GM21423 (cell line): ENCODE data around the gene TMEM225B.
"Not testable (repeated sequence)": the region's sequence is repeated elsewhere in the genome, so short reads cannot be mapped to it uniquely, and the experiment has no call there.

ENCODE experiments used
- ATAC-seq: cut with Tn5 transposase; IDR thresholded peaks from one replicate; pipeline ENCODE4 v1.9.1; 2021; ENCODE audit warnings: mild to moderate bottlenecking, moderate library complexity; ENCODE audit not compliant: unreplicated experiment

TMEM225B gene

DNA sequence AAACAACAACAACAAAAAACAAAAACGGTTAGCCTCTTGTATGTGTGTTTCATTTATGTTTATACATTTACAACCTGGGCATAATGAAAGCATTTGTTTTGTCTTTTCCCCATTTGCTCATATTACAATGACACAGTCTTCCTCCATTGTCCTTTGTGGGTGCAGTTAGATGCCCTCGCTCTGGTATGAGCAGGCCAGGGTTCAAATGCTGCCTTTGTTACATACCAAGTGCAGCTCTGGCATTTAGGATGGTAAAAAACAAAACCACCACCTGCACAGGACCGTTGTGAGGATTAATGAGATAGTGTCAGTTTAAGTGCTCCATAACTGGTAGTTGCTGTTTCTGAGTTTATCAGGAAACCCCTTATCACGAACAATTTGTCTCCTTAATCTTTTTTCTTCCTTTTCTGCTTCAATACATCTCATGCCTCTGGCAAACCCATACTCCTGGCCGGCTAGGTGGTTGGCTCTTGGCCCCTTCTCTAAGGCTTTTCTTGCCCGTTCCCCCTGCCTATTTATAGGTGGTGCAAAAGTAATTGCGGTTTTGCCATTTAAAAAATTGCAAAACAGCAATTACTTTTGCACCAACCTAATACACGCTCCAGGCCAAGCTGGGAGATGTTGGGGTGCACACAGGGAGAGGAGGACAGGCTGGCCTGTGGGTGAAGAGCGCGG, 18.6 kb upstream of the TMEM225B start:
- ATAC-seq: no peak

DNA sequence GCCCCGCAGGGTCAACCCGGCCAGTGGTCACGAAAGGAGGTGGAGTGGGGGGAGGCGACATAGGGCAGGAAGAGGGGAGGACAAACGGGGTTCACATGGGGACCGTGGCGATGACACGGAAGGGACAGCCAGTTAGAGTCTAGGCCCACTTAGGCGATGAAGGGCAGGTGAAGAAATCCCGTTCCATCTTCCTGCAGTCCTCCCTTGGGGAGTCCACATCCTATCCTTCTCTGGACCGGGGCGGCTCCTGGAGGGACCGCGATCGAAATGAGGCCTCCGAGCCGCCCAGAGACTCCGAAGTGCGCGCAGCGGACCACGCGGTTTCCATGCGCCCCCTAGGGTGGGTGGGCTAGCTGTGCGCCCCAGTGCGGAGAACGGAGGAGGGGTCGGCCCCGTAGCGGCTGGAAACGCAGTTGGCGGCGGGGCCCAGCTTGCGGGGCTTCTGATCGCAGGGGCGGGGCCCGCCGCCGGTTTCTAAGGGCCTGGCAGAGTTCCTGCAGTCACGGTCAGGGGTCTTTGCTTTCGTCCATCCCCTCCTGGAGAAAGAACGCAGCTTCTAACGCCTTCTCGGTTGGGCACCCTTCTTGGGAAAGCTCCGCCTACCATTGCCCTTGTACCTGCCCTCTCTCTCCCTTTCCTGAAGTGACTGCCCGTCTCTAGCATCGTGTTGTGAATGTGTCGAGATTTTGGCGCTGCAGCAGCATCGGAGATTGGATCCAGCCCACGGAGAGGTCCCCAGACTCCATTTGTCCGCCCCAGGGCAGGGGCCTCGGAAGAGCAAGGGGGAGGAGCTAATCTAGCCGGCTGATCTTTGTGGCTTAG, 17.9 kb upstream of the TMEM225B start:
- no peak for ATAC-seq

DNA sequence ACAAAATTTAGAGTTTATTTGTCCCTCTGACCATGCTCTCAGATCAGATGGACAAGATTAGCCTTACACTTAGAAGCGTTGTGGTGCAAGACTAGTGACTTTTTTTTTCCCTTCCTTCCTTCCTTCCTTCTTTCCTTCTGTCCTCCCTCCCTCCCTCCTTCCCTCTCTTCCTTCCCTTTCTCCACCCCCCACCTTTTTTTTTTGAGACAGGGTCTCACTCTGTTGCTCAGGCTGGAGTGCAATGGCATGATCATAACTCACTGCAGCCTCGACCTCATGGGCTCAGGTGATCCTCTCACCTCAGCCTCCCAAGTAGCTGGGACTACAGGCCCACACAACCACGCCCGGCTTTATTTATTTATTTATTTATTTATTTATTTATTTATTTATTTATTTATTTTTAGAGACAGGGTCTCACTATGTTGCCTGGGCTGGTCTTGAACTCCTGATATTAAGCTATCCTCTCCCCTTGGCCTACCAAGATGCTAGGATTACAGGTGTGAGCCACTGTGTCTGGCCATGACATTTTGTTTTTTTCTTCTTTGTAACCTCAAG, 17.2 kb upstream of the TMEM225B start:
- ATAC-seq: not testable (repeated sequence)

DNA sequence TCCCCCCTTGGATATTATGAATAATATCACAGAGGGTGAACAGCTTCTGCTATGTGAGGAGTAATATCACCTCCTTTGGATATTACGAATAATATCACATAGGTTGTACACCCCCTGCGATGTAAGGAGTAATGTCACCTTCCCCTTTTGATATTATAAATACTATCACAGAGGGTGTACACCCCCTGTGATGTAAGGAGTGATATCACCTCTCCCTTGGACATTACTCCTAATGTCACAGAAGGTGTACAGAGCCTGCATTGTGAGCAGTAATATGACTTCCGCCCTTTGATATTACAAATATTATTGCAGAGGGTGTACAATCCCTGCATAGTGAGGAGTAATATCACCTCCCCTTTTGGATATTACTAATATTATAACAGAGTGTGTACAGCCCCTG, 9.2 kb upstream of the TMEM225B start:
- ATAC-seq: no peak

DNA sequence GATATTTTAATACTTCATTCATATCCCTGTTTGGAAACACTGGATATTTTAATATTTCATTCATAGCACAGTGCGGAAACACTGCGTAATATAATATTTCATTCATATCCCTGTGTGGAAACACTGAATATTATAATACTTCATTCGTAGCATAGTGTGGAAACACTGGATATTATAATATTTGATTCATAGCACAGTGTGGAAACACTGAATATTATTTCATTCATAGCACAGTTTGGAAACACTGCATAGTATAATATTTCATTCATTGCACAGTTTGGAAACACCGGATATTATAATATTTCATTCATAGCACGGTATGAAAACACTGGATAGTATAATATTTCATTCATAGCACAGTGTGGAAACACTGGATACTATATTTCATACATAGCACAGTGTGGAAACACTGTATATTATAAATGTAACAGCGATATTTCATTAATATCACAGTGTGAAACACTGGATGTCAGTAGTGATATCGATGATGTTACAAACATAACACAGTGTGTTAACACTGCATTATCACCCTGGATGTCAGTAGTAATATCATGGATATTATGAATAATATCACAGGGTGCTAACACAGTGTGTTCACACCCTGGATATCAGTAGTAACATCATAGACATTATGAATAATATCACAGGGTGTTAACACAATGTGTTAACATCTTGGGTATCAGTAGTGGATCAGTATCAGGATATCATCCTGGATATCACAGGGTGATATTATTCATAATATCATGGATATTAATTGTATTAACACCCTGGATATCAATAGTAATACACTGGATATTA, 2.9 kb upstream of the TMEM225B start:
- ATAC-seq: no peak

DNA sequence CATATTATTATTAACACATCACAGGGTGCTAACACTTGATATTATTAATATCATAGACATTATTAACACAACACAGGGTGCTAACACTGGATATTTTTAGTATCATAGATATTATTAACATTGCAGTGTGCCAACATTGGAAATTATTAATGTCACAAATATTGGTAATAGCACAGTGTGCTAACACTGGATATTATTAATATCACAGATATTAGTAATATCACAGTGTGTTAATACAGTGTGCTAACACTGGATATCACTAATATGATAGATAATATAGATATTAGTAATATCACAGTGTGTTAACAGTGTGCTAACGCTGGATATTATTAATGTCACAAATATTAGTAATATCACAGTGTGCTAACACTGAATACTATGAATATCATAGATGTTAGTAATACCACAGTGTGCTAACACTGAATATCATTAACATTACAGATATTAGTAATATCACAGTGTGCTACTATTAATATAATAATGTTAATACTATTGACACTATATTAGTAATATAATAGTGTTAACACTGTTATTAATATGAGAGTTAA, 1.6 kb upstream of the TMEM225B start:
- ATAC-seq: no peak

DNA sequence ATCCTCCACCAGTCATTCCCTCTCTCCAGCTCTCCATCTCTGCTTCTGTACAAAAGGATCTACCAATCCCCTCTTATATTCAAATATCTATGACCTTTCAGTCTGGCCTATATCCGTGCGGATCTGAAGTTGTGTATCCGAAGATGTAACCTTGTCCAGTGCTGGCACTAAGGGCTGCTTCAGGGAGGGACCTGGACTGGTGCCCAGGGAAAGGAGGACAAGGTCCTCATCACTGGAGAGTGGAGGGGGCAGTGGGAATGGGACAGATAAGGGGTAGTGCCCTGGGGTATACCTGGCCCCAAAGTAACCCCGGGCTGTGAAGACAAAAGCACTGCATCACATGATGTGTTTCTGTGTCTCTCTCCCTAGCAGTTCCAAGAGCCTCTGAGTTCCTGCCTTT, 1.8 kb downstream of the TMEM225B start:
- ATAC-seq: no peak

DNA sequence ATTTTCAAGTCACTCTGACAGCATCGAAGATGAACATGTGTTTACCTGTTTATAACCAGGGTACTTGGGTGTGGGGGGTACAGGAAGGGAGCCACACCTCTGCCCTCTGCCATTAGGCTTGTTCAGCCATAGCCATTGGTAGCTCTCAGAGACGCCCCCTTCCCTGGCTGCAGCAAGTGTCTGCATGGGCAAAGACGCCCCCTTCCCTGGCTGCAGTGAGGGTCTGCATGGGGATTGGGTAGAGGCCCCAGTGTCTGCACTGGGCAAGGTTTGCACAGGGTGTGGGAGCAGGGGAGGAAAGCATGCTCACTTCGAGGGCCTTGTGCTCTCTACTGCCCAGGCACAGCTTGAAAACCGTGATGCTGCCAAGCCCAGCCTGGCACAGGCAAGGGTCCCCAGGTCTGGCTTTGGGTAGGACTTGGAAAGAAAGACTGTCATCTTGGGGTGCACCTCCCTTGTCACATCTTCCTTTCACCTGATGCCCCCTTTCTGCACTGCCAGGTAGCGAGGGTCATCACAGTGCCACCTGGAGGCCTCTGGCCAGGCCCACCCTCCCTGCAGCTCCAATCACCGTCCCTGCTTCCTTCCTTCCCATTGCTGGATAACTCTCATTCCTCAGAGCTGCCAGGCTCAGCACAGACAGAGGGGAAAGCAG, 3.7 kb downstream of the TMEM225B start:
- ATAC-seq: no peak

DNA sequence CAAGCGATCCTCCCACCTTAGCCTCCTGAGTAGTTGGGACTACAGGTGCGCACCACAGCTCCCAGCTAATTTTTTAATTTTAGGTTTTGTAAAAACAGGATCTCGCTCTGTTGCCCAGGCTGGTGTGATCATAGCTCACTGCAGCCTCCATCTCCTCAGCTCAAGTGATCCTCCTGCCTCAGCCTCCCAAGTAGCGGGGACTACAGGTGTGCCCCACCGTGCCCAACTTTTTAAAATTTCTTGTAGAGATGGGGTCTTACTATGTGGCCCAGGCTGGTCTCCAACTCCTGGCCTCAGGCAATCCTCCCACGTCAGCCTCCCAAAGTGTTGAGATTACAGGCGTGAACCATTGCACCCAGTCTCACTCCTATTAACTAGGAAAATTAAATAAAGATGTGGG, 7.5 kb downstream of the TMEM225B start:
- ATAC-seq: no peak

DNA sequence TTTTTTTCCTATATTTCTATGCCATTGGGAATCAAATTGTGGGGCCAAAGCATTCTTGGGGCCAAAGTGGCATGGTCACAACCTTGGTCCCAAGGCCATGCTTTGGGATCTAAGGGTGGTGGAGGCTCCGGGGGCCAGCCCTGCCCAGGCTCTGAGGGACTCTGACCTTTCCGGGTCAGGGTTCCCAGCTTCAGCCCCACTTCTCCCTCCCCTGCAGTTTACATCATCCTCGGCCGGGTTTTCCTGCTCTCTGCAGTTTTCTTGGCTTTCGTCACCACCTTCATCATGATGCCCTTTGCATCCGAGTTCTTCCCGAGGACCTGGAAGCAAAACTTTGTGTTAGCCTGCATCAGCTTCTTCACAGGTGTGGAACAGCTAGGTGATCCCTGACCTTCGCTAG, 8.5 kb downstream of the TMEM225B start:
- no peak for ATAC-seq

DNA sequence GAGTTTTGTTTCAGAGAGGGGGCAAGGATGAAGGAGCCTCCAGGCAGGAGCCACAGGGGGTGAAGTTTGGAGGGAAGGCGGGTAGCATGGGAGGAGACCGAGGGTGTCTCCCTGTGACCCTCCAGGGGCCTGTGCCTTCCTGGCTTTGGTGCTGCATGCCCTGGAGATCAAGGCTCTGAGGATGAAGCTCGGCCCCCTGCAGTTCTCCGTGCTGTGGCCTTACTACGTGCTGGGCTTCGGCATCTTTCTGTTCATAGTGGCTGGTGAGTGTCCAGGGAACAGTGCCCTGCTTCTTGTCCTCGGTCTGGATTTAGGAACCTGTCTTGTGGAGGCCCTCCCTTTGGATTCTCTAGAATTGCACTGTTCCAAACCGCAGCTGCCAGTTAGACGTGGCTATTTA, 9.5 kb downstream of the TMEM225B start:
- ATAC-seq: no peak

DNA sequence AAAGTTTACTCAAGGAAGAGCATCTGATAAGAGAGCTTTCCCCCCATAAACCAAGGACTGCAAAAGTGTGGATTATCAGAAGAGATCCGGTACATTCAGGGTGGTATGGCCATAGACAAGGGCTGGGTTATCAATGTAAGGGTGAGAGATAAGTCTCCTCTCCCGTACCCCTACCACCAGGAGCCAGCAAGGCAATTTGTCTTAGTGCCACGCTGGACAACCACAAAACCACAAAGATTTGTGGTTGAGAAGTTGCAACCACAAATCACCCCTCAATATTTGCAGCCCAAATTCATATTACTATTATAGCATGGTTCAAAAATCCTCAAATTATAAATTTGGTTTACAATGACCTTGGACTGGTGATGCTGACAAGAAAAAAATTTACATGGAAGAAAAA, 16.4 kb downstream of the TMEM225B start:
- no peak for ATAC-seq

DNA sequence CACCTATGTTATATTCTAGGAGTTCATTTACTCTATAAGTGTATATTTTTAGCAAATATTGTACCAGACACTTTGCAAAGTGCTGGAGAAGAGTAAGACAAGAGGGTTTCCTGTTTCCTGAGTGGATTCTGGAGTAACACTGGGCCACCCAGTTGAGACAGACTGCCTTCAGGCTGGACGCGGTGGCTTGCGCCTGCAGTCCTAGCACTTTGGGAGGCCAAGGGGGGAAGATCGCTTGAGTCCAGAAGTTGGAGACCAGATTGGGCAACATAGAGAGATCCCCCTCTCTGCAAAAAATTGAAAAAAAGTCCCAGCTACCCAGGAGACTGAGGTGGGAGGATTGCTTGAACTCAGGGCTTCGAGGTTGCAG, 17.9 kb downstream of the TMEM225B start:
- no peak for ATAC-seq

DNA sequence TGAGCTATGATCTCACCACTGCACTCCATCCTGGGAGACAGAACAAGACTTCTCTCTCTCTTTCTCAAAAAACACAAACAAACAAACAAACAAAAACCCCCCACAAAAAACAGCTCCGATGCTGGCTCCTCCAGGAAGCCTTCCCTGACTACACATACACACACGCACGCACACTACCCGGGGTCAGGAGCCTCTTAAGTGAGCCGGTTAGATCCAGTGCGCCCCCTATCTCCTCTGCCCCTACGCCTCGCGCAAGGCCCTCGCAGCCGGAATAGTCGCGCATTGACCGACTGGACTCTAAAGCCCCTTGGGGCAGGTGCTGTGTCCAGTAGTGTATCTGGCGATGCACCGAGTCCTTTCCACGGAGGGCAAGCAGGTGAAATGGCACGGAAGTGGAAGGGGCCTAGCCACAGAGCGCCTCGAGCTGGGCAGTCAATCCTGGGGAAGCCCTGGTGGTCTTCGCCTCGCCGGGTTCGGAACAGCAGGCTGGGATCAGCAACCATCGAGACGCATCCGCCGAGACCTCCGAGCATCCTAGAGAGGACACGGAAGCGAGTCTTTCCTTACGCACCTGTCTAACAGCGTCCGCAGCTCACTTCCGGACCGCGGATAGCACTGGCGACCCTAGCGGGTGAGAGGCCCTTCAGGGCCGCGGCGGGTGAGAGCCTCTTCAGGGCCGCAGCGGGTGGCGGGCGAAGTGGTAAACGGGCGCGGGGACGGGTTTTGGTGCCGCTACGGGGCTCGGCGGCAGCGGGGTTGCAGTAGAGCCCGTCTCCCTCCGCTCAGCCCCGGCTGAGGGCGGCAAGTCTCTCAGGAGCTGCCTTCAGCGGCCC, 18.5 kb downstream of the TMEM225B start, which contains the start of gene ZSCAN25:
ZSCAN25 (plus strand) TSS at position 588 of the 833 bp plus-strand sequence. CDS start 2,661 bp downstream, outside the sequence.
- ATAC-seq: peak; percentile 94

DNA sequence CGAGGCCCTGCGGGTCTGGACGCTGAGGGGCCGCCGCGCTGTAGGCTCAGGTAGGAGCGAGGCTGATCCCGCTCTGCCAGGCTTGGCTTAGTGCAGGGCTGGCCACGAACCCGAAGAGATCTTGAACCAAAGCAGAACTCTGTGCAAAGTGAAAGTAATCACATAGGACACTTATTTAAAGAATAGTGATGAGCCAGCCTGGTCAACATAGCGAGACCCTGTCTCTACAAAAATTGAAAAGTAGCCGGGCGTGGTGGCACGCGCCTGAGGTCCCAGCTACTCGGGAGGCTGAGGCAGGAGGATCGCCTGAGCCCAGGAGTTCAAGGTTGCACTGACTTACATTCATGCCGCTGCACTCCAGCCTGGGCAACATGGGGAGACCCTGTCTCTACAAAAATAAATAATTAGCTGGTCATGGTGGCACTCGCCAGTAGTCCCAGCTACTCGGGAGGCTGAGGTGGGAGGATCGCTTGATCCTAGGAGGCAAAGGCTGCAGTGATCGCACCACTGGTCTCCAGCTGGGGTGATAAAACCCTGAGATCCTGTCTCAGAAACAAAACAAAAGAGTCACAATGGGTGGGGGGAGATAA, 19.2 kb downstream of the TMEM225B start:
- ATAC-seq: peak; percentile 28

DNA sequence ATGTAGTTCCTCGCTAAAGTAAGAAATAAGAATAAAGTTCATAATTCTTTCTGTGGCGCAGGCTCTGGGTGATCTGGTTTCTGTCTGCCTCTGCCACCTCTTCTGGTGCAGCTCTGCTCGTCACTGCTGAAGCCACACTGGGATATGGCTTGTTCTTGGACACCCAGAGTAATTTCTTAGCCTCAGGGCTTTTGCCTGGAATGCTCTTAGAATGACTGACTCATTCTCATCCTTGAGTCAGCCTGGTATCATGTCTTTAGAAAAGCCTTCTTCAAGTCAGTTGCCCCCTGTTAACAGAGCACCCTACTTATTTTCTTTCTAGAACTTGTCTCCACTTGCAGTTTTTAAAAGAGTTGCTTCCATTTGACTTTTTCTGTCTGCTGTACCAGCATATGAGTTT, 20.7 kb downstream of the TMEM225B start:
- no peak for ATAC-seq

DNA sequence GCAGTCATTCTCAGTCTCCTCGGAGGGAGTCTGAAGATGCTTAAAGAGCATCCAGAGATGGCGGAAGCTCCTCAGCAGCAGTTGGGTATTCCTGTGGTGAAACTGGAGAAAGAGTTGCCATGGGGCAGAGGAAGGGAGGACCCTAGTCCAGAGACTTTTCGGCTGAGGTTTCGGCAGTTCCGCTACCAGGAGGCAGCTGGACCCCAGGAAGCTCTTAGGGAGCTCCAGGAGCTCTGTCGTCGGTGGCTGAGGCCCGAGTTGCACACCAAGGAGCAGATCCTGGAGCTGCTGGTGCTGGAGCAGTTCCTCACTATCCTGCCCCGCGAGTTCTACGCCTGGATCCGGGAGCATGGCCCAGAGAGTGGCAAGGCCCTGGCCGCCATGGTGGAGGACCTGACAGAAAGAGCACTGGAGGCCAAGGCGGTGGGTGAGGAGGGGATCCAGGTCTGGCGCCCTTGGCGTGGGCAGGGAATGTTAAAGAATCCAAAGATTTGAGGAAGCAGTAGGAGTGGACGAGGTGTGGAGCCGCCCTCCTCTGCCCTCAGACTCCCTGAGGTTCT, 21.6 kb downstream of the TMEM225B start:
- no peak for ATAC-seq

DNA sequence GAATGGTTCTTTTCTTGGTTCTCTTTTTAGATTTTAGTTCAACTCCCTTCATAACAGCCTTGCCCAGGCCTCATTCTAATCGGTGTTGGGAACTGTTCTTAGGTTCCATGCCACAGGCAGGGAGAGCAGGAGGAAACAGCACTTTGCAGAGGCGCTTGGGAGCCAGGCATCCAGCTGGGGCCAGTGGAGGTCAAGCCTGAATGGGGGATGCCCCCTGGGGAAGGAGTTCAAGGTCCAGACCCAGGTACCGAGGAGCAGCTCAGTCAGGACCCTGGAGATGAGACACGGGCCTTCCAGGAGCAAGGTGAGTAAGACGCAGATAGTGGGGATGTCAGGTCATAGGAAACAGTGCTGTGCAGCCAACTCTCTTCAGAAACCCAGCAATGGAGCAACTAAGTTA, 23.2 kb downstream of the TMEM225B start:
- ATAC-seq: no peak

DNA sequence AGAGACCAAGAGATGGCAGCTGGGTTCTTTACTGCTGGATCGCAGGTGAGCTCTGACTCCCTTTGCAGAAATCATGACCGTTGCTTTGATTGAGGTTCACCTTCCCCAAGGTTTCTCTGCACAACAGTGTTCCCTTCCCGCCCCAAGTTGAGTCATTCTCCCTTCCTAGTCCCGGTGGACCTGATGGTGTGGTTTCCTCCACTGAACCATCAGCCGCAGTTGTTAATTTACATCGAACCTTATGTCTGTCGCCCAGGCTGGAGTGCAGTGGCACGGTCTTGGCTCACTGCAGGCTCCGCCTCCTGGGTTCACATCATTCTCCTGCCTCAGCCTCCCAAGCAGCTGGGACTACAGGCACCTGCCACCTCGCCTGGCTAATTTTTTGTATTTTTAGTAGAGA, 24.5 kb downstream of the TMEM225B start:
- ATAC-seq: no peak
